HL-60/S4 treated with phorbol 12-myristate 13-acetate at 8.2 ng/mL for 4 days and 3 days (cell line): ENCODE measurements around the gene RBM10.

ENCODE experiments used
- in situ Hi-C: fragments of 300-500 bp; cut with MboI; formaldehyde crosslinking; loops from 2 replicates; pipeline ENCODE4 v1.15.0; 2022; ENCODE audit warnings: low sequenced_read_pairs

Gene RBM10

GRCh38 chrX:47215291-47215900 lies 70.4 kb downstream of the RBM10 start:
- in situ Hi-C loops = loop anchor here (25.0 kb wide), 1 partner anchor 297 kb away; no protein-coding TSS in a partner anchor

GRCh38 chrX:47216393-47216925 lies 71.4 kb downstream of the RBM10 start:
- in situ Hi-C loops = loop anchor here (25.0 kb wide), 1 partner anchor 296 kb away; no protein-coding TSS in a partner anchor

GRCh38 chrX:47217121-47217851 lies 72.3 kb downstream of the RBM10 start:
- in situ Hi-C loops = loop anchor here (25.0 kb wide), 1 partner anchor 295 kb away; no protein-coding TSS in a partner anchor

- in situ Hi-C loops = loop anchor here (25.0 kb wide), 1 partner anchor 294 kb away; no protein-coding TSS in a partner anchor
Measured at GRCh38 chrX:47217852-47218279, 72.8 kb downstream of the RBM10 start.

GRCh38 chrX:47218280-47218919 lies 73.4 kb downstream of the RBM10 start, which contains the start of gene CDK16:
TSS of gene CDK16 (plus strand) at chrX:47218681. CDS start at chrX:47223558, 4,877 bp downstream.
- in situ Hi-C loops = loop anchor here (25.0 kb wide), 1 partner anchor 294 kb away; no protein-coding TSS in a partner anchor

- in situ Hi-C loops = loop anchor here (25.0 kb wide), 1 partner anchor 293 kb away; no protein-coding TSS in a partner anchor
Measured at GRCh38 chrX:47218920-47219815, 74.1 kb downstream of the RBM10 start.

- in situ Hi-C loops = loop anchor here (25.0 kb wide), 1 partner anchor 291 kb away; no protein-coding TSS in a partner anchor
Measured at GRCh38 chrX:47221756-47222155, 76.7 kb downstream of the RBM10 start.

GRCh38 chrX:47222751-47223350 lies 77.8 kb downstream of the RBM10 start:
- in situ Hi-C loops = loop anchor here (25.0 kb wide), 1 partner anchor 289 kb away; no protein-coding TSS in a partner anchor

GRCh38 chrX:47223476-47224250 lies 78.6 kb downstream of the RBM10 start:
- in situ Hi-C loops = loop anchor here (25.0 kb wide), 1 partner anchor 289 kb away; no protein-coding TSS in a partner anchor

- in situ Hi-C loops = loop anchor here (25.0 kb wide), 1 partner anchor 288 kb away; no protein-coding TSS in a partner anchor
Measured at GRCh38 chrX:47224266-47224895, 79.4 kb downstream of the RBM10 start.

GRCh38 chrX:47224896-47225290 lies 79.9 kb downstream of the RBM10 start:
- in situ Hi-C loops = loop anchor here (25.0 kb wide), 1 partner anchor 287 kb away; no protein-coding TSS in a partner anchor

GRCh38 chrX:47226071-47226470 lies 81.0 kb downstream of the RBM10 start:
- in situ Hi-C loops = no loop called here

GRCh38 chrX:47226531-47227333 lies 81.7 kb downstream of the RBM10 start:
- in situ Hi-C loops = no loop called here

GRCh38 chrX:47227334-47227583 lies 82.2 kb downstream of the RBM10 start:
- in situ Hi-C loops = no loop called here

GRCh38 chrX:47228550-47229270 lies 83.7 kb downstream of the RBM10 start:
- in situ Hi-C loops = no loop called here

GRCh38 chrX:47229427-47229826 lies 84.4 kb downstream of the RBM10 start:
- in situ Hi-C loops = no loop called here
